ENCODE measurements around the gene USP33. TPM values are rescaled to one million over a fixed set of nuclear protein-coding genes. Genes with fewer than 3 reads are reported as not detected.

The USP33 gene
- total and polyA plus RNA-seq, 2 of the 13 experiments (the other 11 are each of a cell fraction or from before 2014, with no cell fraction given) = 32.0 to 49.1 TPM

DNA sequence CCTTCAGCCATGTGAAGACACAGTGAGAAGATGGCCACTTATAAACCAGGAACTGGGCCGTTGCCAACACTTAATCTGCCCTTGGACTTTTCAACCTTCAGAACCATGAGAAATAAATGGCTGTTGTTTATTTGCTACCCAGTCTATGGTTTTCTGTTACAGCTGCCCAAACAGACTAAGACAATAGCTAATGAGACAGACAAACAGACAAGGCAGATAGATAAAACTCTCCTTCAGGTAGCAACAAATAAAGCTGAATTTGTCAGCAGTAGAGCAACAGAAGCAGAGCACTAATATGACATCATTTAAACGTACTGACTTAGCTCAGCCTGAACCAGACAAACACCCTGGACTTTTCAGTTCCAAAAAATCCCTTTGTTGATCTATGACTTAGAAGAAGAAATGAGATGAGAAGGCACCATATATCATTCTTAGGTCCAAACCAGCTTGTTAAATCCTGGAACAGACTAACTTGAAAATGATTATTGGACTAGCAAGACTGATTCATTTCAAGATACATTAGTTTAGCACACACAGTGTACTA, 104.1 kb downstream of the USP33 start (continued):
- TF ChIP-seq, protein P1, sequence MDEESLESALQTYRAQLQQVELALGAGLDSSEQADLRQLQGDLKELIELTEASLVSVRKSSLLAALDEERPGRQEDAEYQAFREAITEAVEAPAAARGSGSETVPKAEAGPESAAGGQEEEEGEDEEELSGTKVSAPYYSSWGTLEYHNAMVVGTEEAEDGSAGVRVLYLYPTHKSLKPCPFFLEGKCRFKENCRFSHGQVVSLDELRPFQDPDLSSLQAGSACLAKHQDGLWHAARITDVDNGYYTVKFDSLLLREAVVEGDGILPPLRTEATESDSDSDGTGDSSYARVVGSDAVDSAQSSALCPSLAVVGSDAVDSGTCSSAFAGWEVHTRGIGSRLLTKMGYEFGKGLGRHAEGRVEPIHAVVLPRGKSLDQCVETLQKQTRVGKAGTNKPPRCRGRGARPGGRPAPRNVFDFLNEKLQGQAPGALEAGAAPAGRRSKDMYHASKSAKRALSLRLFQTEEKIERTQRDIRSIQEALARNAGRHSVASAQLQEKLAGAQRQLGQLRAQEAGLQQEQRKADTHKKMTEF (CRISPR knock-in tag; IDR thresholded peaks at IDR 0.05) = no peak
- TF ChIP-seq ZNF230 (CRISPR knock-in tag; IDR thresholded peaks at IDR 0.05) (no peak), ZNF562 (CRISPR knock-in tag; IDR thresholded peaks at IDR 0.05; ENCODE audit: borderline replicate concordance) (no peak), FOXA1 (IDR thresholded peaks at IDR 0.05) (no peak), FOXA1 (CRISPR knock-in tag; IDR thresholded peaks at IDR 0.05) (peak; percentile 31; the same call in 1 of the 2 replicates), PITX1 (CRISPR knock-in tag; IDR thresholded peaks at IDR 0.05) (peak; percentile 48; the same call in 1 of the 2 replicates), PRMT3 (CRISPR knock-in tag; IDR thresholded peaks at IDR 0.05; ENCODE audit: borderline replicate concordance, low read depth) (no peak), RAD51 (IDR thresholded peaks at IDR 0.05; ENCODE audit: borderline replicate concordance) (no peak), SMYD3 (CRISPR knock-in tag; IDR thresholded peaks at IDR 0.05) (no peak), CEBPB (IDR thresholded peaks at IDR 0.05; ENCODE audit: borderline replicate concordance, low read depth, low read length) (no peak), YEATS2 (CRISPR knock-in tag; IDR thresholded peaks at IDR 0.05; ENCODE audit: borderline replicate concordance) (no peak)
- TF ChIP-seq, protein P2, sequence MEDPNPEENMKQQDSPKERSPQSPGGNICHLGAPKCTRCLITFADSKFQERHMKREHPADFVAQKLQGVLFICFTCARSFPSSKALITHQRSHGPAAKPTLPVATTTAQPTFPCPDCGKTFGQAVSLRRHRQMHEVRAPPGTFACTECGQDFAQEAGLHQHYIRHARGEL (CRISPR knock-in tag; IDR thresholded peaks at IDR 0.05) = no peak
- TF ChIP-seq, protein P3, sequence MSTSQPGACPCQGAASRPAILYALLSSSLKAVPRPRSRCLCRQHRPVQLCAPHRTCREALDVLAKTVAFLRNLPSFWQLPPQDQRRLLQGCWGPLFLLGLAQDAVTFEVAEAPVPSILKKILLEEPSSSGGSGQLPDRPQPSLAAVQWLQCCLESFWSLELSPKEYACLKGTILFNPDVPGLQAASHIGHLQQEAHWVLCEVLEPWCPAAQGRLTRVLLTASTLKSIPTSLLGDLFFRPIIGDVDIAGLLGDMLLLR (CRISPR knock-in tag; IDR thresholded peaks at IDR 0.05) = no peak
- TF ChIP-seq, protein P4, sequence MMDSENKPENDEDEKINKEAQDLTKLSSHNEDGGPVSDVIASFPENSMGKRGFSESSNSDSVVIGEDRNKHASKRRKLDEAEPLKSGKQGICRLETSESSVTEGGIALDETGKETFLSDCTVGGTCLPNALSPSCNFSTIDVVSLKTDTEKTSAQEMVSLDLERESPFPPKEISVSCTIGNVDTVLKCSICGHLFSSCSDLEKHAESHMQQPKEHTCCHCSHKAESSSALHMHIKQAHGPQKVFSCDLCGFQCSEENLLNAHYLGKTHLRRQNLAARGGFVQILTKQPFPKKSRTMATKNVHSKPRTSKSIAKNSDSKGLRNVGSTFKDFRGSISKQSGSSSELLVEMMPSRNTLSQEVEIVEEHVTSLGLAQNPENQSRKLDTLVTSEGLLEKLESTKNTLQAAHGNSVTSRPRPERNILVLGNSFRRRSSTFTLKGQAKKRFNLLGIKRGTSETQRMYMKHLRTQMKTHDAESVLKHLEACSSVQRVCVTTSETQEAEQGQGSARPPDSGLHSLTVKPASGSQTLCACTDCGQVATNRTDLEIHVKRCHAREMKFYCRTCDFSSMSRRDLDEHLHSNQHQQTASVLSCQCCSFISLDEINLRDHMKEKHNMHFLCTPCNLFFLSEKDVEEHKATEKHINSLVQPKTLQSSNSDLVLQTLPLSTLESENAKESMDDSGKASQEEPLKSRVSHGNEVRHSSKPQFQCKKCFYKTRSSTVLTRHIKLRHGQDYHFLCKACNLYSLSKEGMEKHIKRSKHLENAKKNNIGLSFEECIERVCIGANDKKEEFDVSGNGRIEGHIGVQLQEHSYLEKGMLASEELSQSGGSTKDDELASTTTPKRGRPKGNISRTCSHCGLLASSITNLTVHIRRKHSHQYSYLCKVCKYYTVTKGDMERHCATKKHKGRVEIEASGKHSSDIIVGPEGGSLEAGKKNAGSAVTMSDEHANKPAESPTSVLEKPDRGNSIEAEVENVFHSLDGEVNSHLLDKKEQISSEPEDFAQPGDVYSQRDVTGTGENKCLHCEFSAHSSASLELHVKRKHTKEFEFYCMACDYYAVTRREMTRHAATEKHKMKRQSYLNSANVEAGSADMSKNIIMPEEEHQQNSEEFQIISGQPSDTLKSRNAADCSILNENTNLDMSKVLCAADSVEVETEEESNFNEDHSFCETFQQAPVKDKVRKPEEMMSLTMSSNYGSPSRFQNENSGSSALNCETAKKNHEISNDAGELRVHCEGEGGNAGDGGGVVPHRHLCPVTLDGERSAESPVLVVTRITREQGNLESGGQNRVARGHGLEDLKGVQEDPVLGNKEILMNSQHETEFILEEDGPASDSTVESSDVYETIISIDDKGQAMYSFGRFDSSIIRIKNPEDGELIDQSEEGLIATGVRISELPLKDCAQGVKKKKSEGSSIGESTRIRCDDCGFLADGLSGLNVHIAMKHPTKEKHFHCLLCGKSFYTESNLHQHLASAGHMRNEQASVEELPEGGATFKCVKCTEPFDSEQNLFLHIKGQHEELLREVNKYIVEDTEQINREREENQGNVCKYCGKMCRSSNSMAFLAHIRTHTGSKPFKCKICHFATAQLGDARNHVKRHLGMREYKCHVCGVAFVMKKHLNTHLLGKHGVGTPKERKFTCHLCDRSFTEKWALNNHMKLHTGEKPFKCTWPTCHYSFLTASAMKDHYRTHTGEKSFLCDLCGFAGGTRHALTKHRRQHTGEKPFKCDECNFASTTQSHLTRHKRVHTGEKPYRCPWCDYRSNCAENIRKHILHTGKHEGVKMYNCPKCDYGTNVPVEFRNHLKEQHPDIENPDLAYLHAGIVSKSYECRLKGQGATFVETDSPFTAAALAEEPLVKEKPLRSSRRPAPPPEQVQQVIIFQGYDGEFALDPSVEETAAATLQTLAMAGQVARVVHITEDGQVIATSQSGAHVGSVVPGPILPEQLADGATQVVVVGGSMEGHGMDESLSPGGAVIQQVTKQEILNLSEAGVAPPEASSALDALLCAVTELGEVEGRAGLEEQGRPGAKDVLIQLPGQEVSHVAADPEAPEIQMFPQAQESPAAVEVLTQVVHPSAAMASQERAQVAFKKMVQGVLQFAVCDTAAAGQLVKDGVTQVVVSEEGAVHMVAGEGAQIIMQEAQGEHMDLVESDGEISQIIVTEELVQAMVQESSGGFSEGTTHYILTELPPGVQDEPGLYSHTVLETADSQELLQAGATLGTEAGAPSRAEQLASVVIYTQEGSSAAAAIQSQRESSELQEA (CRISPR knock-in tag; IDR thresholded peaks at IDR 0.05; ENCODE audit: not compliant biosample characterization) = no peak
